AG20443 (cell line): Measurements from ENCODE around the gene NOS1.

Experiments used
- DNase-seq: peaks from one replicate; pipeline ENCODE4 v3.0.0; 2012; ENCODE audit warnings: low spot score, mixed read lengths

NOS1 gene

DNA sequence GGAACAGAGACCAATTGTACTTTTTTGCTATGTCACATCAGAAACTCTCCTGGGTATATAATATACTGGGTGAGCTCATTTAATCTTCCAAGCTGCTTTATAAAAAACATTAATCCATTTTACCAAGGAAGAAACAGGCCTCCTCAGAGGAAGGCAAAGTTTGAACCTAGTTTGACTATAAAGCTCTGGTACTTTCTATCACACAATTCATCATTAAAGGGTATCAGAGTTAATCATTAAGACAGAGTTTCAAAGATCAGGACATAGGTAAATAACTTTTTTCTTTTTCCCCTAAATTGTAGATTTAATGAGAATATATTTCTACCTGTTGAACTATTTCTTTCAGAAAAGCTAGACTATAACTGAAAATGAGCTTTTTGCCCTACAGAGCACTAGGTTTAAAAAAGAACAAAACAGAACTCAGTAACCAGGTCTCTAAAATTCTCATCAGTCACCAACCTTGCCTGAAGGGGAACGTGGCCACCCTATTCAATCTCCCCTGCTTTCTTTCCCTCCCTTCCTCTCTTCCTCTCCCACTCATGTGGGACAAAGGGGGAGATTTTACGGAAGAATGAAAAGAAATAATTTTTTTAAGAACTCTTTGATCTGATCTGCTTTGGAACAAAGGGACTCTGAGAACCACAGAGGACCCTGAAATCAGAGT lies 189.8 kb downstream of the NOS1 start:
- DNase-seq, result no peak

DNA sequence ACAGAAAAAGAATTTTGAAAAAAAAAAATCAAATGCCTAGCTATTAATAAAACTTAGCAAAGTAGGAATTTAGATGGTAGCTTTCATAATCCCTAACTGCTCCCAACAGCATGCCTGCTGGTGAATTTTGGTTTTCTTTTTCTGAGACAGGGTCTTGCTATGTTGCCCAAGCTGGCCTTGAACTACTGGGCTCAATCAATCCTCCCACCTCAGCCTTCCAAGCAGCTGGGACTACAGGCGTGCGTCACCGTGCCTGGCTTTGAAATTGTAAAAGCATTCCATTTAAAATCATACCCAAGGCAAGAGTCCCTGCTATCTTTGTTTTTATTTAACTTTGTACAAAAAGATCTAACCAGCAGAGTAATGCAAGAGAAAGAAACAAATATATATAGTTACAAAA lies 191.9 kb downstream of the NOS1 start:
- no peak for DNase-seq

DNA sequence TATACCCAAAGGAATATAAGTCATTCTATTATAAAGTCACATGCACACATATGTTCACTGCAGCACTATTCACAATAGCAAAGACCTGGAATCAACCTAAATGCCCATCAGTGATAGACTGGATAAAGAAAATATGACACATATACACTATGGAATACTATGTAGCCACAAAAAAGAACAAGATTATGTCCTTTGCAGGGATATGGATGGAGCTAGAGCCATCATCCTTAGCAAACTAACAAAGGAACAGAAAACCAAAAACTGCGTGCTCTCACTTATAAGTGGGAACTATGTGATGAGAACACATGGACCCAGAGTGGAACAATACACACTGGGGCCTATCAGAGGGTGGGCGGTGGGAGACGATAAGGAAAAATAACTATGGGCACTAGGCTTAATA lies 192.4 kb downstream of the NOS1 start:
- no peak for DNase-seq

DNA sequence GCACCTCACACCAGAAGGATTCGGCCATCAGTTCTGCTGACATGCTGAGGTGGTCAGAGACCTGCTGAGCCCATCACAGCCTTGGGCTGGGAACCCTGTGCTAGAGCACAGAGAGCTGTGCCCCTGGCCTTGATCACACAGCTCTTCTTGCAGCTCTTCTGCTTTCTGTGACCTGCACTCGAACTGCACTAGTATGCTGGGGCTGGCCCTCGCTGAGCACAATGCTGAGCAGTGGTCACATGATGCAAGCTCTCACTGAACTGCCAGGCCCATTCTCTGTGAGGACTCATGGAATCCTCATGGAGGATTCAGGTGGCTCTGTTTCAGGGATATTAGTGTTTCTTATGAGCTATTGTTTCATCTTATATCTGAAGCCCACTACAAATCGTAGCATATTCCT lies 193.7 kb downstream of the NOS1 start:
- no peak for DNase-seq

DNA sequence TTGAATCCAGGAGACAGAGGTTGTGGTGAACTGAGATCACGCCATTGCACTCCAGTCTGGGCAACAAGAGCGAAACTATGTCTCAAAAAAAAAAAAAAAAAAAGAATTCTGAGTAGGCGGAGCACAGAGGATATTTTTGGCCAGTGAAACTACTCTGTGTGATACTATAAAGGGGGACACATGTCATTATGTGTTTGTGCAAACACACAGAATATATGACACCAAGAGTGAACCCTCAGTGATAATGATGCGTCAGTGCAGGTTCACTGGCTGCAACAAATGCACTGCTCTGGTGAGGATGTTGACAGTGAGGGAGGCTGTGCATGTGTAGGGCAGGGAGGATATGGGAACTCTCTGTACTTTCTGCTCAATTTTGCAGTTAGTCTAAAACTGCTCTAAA lies 195.3 kb downstream of the NOS1 start:
- no peak for DNase-seq

DNA sequence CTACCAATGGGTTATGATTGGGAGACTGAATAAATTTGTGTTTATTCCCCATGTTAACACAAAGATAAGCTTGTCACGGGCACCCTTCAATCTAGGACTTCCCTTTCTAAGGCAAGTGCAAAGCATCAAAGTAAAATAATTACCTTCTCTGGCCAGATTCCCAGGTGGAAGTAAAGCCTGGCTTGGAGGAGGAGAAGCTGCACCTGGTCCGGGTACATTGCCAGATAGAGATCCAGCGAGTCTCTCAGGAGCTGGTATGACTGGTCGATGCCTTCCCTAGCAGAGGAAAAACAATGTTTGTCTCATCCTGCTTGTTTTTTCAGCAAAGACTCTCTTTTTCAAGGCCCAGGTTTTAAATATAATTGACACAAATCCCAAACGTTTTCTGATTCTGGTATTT lies 196.1 kb downstream of the NOS1 start:
- DNase-seq, result no peak

DNA sequence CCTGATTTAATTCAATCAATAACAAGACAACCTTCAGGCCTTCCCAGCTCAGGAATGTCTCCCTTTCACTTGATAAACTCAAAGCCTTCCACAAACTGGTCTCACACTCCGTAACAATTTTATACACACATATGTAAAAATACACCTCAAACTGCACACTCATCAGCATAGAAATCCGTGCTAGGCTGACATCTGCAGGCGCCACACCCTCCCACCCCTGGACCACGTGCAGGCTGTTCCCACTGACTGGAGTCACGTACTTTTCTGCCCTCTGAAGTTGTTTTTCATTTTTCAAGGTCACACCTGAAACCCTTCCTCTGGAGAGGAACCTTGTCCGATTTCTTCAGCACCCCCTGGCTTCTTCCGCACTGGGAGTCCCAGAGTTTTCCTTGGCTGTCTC lies 198.8 kb downstream of the NOS1 start:
- DNase-seq, result no peak

DNA sequence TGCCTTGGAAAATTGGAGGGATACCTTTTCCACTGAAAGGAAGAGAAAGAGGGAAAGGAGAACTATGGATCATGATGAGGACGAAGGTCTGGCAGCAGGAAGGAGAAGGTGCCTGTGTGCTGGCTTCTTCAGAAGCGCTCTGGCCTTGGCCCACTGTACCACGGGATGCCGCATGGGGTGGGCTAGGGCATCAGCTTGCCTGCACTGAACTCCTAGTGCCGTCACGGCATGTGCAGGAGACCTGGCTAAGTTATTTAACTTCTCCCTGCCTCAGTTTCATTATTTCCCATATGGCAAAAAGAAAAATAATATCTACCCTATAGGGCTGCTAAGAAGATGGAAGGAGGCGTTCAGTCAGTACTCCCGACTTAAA lies 199.3 kb downstream of the NOS1 start:
- DNase-seq, result no peak

DNA sequence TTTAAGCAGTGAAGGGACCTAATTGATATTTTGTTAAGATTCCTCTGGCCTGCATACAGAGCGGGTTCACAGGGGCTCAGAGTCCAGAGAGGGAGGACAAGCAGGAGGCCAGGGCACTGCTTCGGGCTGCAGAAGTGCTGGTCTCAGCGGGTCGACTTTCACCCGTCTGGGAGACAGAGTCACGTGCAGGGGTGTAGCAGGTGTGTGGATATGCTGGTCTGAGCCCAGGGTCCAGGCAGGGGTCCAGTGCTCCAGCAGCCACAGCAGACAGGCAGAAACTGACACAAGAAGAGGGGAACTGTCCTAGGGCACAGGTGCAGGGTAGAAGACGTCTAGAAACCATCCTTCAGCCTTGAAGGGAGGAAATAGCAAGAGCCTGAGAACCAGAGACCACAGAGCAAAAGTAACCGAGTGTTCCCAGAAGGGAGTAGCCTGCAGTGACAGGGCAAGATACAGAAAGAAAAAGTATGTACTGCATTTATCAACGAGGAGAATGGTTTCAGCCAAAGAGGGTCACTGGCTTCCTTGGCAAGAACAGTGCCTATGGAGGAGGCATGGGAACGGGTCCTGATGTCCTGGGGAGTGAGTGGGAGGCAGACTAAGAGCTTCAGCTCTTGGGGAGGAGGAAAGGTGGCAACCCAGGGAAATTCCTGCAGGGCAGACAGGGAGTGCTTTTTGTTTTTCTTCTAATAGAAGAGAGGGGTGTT lies 199.8 kb downstream of the NOS1 start:
- no peak for DNase-seq

DNA sequence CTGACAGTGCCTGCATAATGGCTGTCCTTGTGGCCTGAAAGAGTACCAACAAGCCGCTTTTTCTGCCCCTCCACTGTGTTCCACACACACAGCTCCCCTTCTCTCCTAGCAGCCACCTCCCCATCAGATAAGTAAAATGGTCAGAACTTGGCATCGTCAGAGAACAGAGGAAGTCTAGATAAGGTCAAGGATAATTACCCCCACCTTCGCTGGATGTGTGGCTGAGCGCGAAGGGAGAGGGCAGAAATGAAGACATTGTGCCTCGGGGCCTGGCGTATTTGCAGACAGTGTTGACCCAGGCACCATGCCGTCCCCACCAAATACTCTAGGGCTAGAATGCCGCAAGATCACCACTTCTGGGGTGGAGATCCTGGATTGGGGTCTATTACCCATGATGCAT lies 201.8 kb downstream of the NOS1 start:
- DNase-seq, result no peak

DNA sequence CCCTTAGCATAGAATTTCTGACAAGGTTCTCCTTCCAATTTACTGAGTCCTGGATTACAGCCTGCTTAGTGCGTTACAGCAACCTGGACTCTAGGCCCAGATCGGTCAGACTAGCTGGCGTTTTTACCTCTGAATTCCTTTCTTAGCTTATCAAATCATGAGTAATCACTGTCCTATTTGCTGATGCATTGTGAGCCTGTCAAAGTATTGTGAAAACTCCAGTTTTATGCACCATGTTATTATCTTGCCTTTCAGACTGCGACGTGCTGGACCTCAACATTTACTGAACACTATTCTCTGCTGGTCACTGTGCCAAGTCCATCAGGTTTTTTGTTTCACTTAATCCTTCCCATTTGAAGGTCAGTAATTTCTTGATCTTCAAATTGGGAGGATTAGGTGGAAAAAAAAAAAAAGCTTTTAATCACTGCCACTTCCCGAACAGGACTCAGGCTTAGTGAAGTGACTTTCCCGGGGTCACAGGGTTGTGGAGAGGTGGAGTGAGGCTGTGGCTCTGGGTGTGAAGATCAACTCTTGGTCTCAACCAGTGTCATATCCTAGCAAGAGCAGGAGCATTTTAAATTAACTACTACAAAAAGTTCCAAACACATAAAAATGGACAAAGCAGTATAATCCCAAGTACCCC lies 202.4 kb downstream of the NOS1 start:
- DNase-seq, result no peak
